H1 (cell line): ENCODE data around the gene DDC. TPM values are rescaled to one million over a fixed set of nuclear protein-coding genes. Genes with fewer than 3 reads are reported as not detected.

ENCODE experiments used
- BACH1 ChIP-seq: IDR thresholded peaks from 2 replicates; pipeline ENCODE4 v1.6.1; 2012; ENCODE audit warnings: low read length, improper control_type of control experiment
- CBX5 ChIP-seq: fragments of 300-800, 300-1000 bp; sonication (generic); IDR thresholded peaks from 2 replicates; pipeline ENCODE4 v1.7.1; 2016; ENCODE audit warnings: antibody characterized with exemption, low read length, low read depth
- CBX8 ChIP-seq: fragments of 300-800, 300-1000 bp; sonication (generic); IDR thresholded peaks from 2 replicates; pipeline ENCODE4 v1.7.1; 2016; ENCODE audit warnings: low read depth, low read length, borderline replicate concordance
- CHD1 ChIP-seq: IDR thresholded peaks from 2 replicates; pipeline ENCODE4 v1.6.1; 2012; ENCODE audit warnings: low read depth, low read length, improper control_type of control experiment
- CREB1 ChIP-seq: IDR thresholded peaks from 2 replicates; pipeline ENCODE4 v1.6.1; 2012; ENCODE audit warnings: inconsistent platforms
- EZH2 ChIP-seq: fragments of 200-600 bp; sonication (generic); IDR thresholded peaks from 2 replicates; pipeline ENCODE4 v1.7.1; 2012; ENCODE audit warnings: low read depth, mild to moderate bottlenecking, moderate library complexity, low read length, inconsistent platforms; ENCODE audit not compliant: severe bottlenecking
- GABPA ChIP-seq: IDR thresholded peaks from 2 replicates; pipeline ENCODE4 v1.6.1; 2011; ENCODE audit warnings: mild to moderate bottlenecking, low read length, moderate library complexity, borderline replicate concordance; ENCODE audit not compliant: insufficient read depth
- HDAC2 ChIP-seq, 2 experiments: fragments of 300-600 bp in 1 of 2; sonication (generic) in 1 of 2; IDR thresholded peaks; 2 replicates each; pipeline ENCODE4 v1.6.1; 2011 to 2012; ENCODE audit warnings: low read depth in 2 of 2, low read length in 2 of 2, mild to moderate bottlenecking in 2 of 2, moderate library complexity in 2 of 2, borderline replicate concordance in 1 of 2, inconsistent platforms in 1 of 2
- JUN ChIP-seq: IDR thresholded peaks from 2 replicates; pipeline ENCODE4 v1.6.1; 2011; ENCODE audit warnings: low read depth, mild to moderate bottlenecking, improper control_type of control experiment, low read length
- JUND ChIP-seq: IDR thresholded peaks from 2 replicates; pipeline ENCODE4 v1.6.1; 2011; ENCODE audit warnings: mild to moderate bottlenecking, improper control_type of control experiment, low read length
- RAD21 ChIP-seq, 2 experiments: IDR thresholded peaks in 1 of 2; conservative IDR thresholded peaks in 1 of 2; 2 replicates each; pipeline ENCODE4 v1.6.1; 2011; ENCODE audit warnings: low read depth in 2 of 2, low read length in 2 of 2, improper control_type of control experiment in 1 of 2, inconsistent platforms in 1 of 2, mild to moderate bottlenecking in 1 of 2, moderate library complexity in 1 of 2
- polyA plus RNA-seq, 7 experiments: library from polyadenylated mRNA; depleted of rRNA in 3 of 7; stranded (reverse) in 5 of 7; unstranded in 2 of 7; fragments of >200 nt in 5 of 7; fragments of 200-250 nt in 2 of 7; gene quantifications; 1 replicate in 5 of 7; 2 replicates in 1 of 7; 4 replicates in 1 of 7; pipeline versions ENCODE4 v1.2.1 to v1.2.3, GENCODE V29; 2011 to 2013; ENCODE audit warnings: missing spikeins in 2 of 7, mixed read lengths in 2 of 7
- total RNA-seq: library from RNA; stranded (reverse); fragmentation: NEBNext Ultra II Directional; extraction: Animal tissue kit (Norgen Biotek cat#: 25700); gene quantifications from 2 replicates; pipeline ENCODE4 v1.2.1, GENCODE V29; 2021
- TF ChIP-seq, protein P1 (sequence below): fragments of 300-600 bp; sonication (generic); IDR thresholded peaks from 2 replicates; pipeline ENCODE4 v1.7.1; 2012; ENCODE audit warnings: low read length, moderate library complexity, mild to moderate bottlenecking, inconsistent platforms; ENCODE audit not compliant: insufficient replicate concordance

DDC gene
- total and polyA plus RNA-seq, 2 of the 8 experiments (the other 6 are each of a cell fraction or from before 2014, with no cell fraction given) = 0.05 TPM; not detected in 1

- TF ChIP-seq, protein P1, sequence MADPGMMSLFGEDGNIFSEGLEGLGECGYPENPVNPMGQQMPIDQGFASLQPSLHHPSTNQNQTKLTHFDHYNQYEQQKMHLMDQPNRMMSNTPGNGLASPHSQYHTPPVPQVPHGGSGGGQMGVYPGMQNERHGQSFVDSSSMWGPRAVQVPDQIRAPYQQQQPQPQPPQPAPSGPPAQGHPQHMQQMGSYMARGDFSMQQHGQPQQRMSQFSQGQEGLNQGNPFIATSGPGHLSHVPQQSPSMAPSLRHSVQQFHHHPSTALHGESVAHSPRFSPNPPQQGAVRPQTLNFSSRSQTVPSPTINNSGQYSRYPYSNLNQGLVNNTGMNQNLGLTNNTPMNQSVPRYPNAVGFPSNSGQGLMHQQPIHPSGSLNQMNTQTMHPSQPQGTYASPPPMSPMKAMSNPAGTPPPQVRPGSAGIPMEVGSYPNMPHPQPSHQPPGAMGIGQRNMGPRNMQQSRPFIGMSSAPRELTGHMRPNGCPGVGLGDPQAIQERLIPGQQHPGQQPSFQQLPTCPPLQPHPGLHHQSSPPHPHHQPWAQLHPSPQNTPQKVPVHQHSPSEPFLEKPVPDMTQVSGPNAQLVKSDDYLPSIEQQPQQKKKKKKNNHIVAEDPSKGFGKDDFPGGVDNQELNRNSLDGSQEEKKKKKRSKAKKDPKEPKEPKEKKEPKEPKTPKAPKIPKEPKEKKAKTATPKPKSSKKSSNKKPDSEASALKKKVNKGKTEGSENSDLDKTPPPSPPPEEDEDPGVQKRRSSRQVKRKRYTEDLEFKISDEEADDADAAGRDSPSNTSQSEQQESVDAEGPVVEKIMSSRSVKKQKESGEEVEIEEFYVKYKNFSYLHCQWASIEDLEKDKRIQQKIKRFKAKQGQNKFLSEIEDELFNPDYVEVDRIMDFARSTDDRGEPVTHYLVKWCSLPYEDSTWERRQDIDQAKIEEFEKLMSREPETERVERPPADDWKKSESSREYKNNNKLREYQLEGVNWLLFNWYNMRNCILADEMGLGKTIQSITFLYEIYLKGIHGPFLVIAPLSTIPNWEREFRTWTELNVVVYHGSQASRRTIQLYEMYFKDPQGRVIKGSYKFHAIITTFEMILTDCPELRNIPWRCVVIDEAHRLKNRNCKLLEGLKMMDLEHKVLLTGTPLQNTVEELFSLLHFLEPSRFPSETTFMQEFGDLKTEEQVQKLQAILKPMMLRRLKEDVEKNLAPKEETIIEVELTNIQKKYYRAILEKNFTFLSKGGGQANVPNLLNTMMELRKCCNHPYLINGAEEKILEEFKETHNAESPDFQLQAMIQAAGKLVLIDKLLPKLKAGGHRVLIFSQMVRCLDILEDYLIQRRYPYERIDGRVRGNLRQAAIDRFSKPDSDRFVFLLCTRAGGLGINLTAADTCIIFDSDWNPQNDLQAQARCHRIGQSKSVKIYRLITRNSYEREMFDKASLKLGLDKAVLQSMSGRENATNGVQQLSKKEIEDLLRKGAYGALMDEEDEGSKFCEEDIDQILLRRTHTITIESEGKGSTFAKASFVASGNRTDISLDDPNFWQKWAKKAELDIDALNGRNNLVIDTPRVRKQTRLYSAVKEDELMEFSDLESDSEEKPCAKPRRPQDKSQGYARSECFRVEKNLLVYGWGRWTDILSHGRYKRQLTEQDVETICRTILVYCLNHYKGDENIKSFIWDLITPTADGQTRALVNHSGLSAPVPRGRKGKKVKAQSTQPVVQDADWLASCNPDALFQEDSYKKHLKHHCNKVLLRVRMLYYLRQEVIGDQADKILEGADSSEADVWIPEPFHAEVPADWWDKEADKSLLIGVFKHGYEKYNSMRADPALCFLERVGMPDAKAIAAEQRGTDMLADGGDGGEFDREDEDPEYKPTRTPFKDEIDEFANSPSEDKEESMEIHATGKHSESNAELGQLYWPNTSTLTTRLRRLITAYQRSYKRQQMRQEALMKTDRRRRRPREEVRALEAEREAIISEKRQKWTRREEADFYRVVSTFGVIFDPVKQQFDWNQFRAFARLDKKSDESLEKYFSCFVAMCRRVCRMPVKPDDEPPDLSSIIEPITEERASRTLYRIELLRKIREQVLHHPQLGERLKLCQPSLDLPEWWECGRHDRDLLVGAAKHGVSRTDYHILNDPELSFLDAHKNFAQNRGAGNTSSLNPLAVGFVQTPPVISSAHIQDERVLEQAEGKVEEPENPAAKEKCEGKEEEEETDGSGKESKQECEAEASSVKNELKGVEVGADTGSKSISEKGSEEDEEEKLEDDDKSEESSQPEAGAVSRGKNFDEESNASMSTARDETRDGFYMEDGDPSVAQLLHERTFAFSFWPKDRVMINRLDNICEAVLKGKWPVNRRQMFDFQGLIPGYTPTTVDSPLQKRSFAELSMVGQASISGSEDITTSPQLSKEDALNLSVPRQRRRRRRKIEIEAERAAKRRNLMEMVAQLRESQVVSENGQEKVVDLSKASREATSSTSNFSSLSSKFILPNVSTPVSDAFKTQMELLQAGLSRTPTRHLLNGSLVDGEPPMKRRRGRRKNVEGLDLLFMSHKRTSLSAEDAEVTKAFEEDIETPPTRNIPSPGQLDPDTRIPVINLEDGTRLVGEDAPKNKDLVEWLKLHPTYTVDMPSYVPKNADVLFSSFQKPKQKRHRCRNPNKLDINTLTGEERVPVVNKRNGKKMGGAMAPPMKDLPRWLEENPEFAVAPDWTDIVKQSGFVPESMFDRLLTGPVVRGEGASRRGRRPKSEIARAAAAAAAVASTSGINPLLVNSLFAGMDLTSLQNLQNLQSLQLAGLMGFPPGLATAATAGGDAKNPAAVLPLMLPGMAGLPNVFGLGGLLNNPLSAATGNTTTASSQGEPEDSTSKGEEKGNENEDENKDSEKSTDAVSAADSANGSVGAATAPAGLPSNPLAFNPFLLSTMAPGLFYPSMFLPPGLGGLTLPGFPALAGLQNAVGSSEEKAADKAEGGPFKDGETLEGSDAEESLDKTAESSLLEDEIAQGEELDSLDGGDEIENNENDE = no peak
- TF ChIP-seq CHD1 (no peak), JUN (no peak), BACH1 (no peak), GABPA (no peak), RAD21 (IDR thresholded peaks at IDR 0.05 in 1 of 2, conservative IDR thresholded peaks at IDR 0.05 in 1 of 2; ENCODE audit: low read depth in 2 of 2, low read length in 2 of 2) (no peak), CREB1 (no peak), EZH2 (no peak), CBX5 (no peak), HDAC2 (IDR thresholded peaks at IDR 0.05; ENCODE audit: borderline replicate concordance in 1 of 2, low read depth in 2 of 2, low read length in 2 of 2) (no peak), CBX8 (no peak), JUND (no peak)
Observed at GRCh38 chr7:50461695-50462094, 103.5 kb downstream of the DDC start (continued).
